BE2C (cell line): ENCODE data around the gene STKLD1.
"Not testable (repeated sequence)": the region's sequence is repeated elsewhere in the genome, so short reads cannot be mapped to it uniquely, and the experiment has no call there.

Source experiments
- DNase-seq: peaks from one replicate; pipeline ENCODE4 v3.0.0-alpha.2; 2020
- H3K27me3 ChIP-seq: fragments of 250-450 bp; sonication (Bioruptor Pico); 2 replicates; pipeline ENCODE4 v1.5.1; 2020; ENCODE audit warnings: mild to moderate bottlenecking
- H3K36me3 ChIP-seq: fragments of 250-450 bp; sonication (Bioruptor Pico); 2 replicates; pipeline ENCODE4 v1.5.1; 2020; ENCODE audit warnings: mild to moderate bottlenecking
- H3K4me1 ChIP-seq: fragments of 250-450 bp; sonication (Bioruptor Pico); 2 replicates; pipeline ENCODE4 v1.5.1; 2020
- H3K4me3 ChIP-seq: 2 replicates; pipeline ENCODE4 v1.5.1; 2011; ENCODE audit warnings: low read depth, low read length
- H3K9me3 ChIP-seq: fragments of 250-450 bp; sonication (Bioruptor Pico); 2 replicates; pipeline ENCODE4 v1.5.1; 2020
- CTCF ChIP-seq: IDR thresholded peaks from 2 replicates; pipeline ENCODE4 v1.5.1; 2012; ENCODE audit warnings: mild to moderate bottlenecking, low read depth, low read length

Gene STKLD1

GRCh38 chr9:133370685-133371084, 5.5 kb upstream of the STKLD1 start:
- H3K27me3 ChIP-seq, result no peaks in the 10 kb centered on the region
- peaks cover 76% of the 10 kb centered on the region for H3K36me3 ChIP-seq
- no peak overlapping the region for H3K4me3 ChIP-seq
- H3K4me1 ChIP-seq, result peaks cover 25% of the 10 kb centered on the region
- no peak for DNase-seq
- no peaks in the 10 kb centered on the region for H3K9me3 ChIP-seq
- TF ChIP-seq CTCF, result no peak

GRCh38 chr9:133371261-133371711, 4.9 kb upstream of the STKLD1 start:
- no peaks in the 10 kb centered on the region for H3K27me3 ChIP-seq
- H3K4me3 ChIP-seq, result no peak overlapping the region
- H3K4me1 ChIP-seq, result peaks cover 25% of the 10 kb centered on the region
- TF ChIP-seq CTCF, result no peak
- no peaks in the 10 kb centered on the region for H3K9me3 ChIP-seq
- DNase-seq, result no peak
- peaks cover 70% of the 10 kb centered on the region for H3K36me3 ChIP-seq

- H3K4me3 ChIP-seq, result no peak overlapping the region
- no peaks in the 10 kb centered on the region for H3K9me3 ChIP-seq
- H3K4me1 ChIP-seq, result peaks cover 25% of the 10 kb centered on the region
- H3K36me3 ChIP-seq, result peaks cover 61% of the 10 kb centered on the region
- no peak for DNase-seq
- H3K27me3 ChIP-seq, result no peaks in the 10 kb centered on the region
- no peak for TF ChIP-seq CTCF
These were observed 4.0 kb upstream of the STKLD1 start for GRCh38 chr9:133372144-133372543.

GRCh38 chr9:133374612-133375115, 1.5 kb upstream of the STKLD1 start:
- Histone ChIP-seq H3K36me3 (peaks cover 39% of the 10 kb centered on the region), H3K4me3 (peak overlapping the region; percentile 90), H3K4me1 (peaks cover 7% of the 10 kb centered on the region), H3K9me3 (no peaks in the 10 kb centered on the region), H3K27me3 (no peaks in the 10 kb centered on the region)
- no peak for DNase-seq
- no peak for TF ChIP-seq CTCF

- peak overlapping the region; percentile 90 for H3K4me3 ChIP-seq
- no peaks in the 10 kb centered on the region for H3K9me3 ChIP-seq
- no peak for TF ChIP-seq CTCF
- DNase-seq, result no peak
- no peaks in the 10 kb centered on the region for H3K27me3 ChIP-seq
- peaks cover 3% of the 10 kb centered on the region for H3K4me1 ChIP-seq
- peaks cover 34% of the 10 kb centered on the region for H3K36me3 ChIP-seq
These were observed 946 bp upstream of the STKLD1 start for GRCh38 chr9:133375116-133375723.

- H3K4me3 ChIP-seq, H3K27me3 ChIP-seq, H3K9me3 ChIP-seq, DNase-seq, H3K4me1 ChIP-seq: not testable (repeated sequence)
- peaks cover 13% of the 10 kb centered on the region for H3K36me3 ChIP-seq
These were observed 1.1 kb downstream of the STKLD1 start for GRCh38 chr9:133377280-133377679.
